ENCODE measurements around the gene NKX1-1.

DNA sequence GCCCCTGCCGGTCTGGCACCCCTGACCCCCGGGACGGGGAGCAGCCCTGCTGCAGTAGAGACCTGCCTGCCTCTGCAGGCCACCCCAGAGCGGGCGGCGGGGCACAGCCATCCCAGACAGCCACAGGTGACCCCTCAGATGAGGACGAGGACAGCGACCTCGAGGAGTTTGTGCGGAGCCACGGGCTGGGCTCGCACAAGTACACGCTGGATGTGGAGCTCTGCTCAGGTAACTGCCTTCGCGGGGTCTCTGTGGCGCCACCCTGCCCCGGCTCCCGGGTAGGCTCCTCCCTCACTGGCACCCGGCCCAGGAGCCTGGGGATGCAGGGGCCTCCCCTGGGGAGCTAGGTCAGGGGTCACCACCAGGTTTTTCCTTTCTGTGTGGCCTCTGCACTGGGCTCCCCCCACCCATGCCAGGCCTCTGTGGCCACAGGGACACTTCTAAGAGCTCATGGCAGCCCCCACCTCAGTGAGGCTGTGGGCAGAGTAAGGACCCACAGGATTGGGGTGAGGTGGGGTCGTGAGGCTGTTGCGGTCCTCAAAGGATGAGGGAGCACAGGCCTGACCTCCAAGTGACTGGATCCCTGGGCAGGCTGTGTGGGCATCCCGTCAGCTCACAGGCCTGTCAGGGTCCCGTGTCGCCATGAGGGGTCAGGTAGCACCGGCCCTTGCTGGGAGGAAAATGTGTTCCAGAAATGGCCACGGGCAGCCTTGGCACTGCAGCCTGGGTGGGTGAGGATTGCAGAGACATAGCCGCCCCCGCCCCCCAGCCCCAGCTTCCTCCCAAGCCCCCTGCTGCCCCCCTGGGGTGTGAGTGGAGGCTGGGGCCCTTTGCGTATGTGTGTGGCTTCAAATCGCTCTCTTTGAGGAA, 52.8 kb downstream of the NKX1-1 start:
- TF ChIP-seq, protein P1, sequence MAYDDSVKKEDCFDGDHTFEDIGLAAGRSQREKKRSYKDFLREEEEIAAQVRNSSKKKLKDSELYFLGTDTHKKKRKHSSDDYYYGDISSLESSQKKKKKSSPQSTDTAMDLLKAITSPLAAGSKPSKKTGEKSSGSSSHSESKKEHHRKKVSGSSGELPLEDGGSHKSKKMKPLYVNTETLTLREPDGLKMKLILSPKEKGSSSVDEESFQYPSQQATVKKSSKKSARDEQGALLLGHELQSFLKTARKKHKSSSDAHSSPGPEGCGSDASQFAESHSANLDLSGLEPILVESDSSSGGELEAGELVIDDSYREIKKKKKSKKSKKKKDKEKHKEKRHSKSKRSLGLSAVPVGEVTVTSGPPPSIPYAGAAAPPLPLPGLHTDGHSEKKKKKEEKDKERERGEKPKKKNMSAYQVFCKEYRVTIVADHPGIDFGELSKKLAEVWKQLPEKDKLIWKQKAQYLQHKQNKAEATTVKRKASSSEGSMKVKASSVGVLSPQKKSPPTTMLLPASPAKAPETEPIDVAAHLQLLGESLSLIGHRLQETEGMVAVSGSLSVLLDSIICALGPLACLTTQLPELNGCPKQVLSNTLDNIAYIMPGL (CRISPR knock-in tag; IDR thresholded peaks at IDR 0.05), result no peak
- TF ChIP-seq, protein P2, sequence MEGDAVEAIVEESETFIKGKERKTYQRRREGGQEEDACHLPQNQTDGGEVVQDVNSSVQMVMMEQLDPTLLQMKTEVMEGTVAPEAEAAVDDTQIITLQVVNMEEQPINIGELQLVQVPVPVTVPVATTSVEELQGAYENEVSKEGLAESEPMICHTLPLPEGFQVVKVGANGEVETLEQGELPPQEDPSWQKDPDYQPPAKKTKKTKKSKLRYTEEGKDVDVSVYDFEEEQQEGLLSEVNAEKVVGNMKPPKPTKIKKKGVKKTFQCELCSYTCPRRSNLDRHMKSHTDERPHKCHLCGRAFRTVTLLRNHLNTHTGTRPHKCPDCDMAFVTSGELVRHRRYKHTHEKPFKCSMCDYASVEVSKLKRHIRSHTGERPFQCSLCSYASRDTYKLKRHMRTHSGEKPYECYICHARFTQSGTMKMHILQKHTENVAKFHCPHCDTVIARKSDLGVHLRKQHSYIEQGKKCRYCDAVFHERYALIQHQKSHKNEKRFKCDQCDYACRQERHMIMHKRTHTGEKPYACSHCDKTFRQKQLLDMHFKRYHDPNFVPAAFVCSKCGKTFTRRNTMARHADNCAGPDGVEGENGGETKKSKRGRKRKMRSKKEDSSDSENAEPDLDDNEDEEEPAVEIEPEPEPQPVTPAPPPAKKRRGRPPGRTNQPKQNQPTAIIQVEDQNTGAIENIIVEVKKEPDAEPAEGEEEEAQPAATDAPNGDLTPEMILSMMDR (IDR thresholded peaks at IDR 0.05 in 2 of 3, conservative IDR thresholded peaks at IDR 0.05 in 1 of 3; ENCODE audit: insufficient read depth in 2 of 3, low read depth in 1 of 3, low read length in 3 of 3), result no peak
- TF ChIP-seq, protein P3, sequence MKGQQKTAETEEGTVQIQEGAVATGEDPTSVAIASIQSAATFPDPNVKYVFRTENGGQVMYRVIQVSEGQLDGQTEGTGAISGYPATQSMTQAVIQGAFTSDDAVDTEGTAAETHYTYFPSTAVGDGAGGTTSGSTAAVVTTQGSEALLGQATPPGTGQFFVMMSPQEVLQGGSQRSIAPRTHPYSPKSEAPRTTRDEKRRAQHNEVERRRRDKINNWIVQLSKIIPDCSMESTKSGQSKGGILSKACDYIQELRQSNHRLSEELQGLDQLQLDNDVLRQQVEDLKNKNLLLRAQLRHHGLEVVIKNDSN (CRISPR knock-in tag; IDR thresholded peaks at IDR 0.05), result no peak
- TF ChIP-seq, protein P4, sequence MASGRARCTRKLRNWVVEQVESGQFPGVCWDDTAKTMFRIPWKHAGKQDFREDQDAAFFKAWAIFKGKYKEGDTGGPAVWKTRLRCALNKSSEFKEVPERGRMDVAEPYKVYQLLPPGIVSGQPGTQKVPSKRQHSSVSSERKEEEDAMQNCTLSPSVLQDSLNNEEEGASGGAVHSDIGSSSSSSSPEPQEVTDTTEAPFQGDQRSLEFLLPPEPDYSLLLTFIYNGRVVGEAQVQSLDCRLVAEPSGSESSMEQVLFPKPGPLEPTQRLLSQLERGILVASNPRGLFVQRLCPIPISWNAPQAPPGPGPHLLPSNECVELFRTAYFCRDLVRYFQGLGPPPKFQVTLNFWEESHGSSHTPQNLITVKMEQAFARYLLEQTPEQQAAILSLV (tag; IDR thresholded peaks at IDR 0.05), result no peak

Data from K562 (cell line).